Hepatocyte (in vitro differentiated cells): ENCODE measurements around the gene PDLIM5. TPM values are rescaled to one million over a fixed set of nuclear protein-coding genes. Genes with fewer than 3 reads are reported as not detected.

Experiments used
- DNase-seq: peaks from one replicate; pipeline ENCODE4 v3.0.0-alpha.2; 2016; ENCODE audit warnings: low spot score
- H2AFZ ChIP-seq: fragments of 200-600 bp; sonication (generic); 2 replicates; pipeline ENCODE4 v1.6.0; 2016; ENCODE audit warnings: antibody characterized with exemption, mild to moderate bottlenecking
- H3K27ac ChIP-seq: fragments of 200-600 bp; sonication (generic); 2 replicates; pipeline ENCODE4 v1.5.1; 2016; ENCODE audit warnings: mild to moderate bottlenecking
- H3K27me3 ChIP-seq: fragments of 200-600 bp; sonication (generic); 2 replicates; pipeline ENCODE4 v1.6.1; 2016
- H3K36me3 ChIP-seq: fragments of 200-600 bp; sonication (generic); replicated peaks from 2 replicates; pipeline ENCODE4 v1.5.1; 2016; ENCODE audit warnings: low read depth; ENCODE audit not compliant: insufficient read depth
- H3K4me1 ChIP-seq: fragments of 200-600 bp; sonication (generic); 2 replicates; pipeline ENCODE4 v1.5.1; 2016; ENCODE audit warnings: mild to moderate bottlenecking, moderate library complexity; ENCODE audit not compliant: insufficient read depth
- H3K4me2 ChIP-seq: fragments of 200-600 bp; sonication (generic); 2 replicates; pipeline ENCODE4 v1.6.0; 2016
- H3K4me3 ChIP-seq: fragments of 200-600 bp; sonication (generic); 2 replicates; pipeline ENCODE4 v1.5.1; 2016; ENCODE audit warnings: mild to moderate bottlenecking
- H3K79me2 ChIP-seq: fragments of 200-600 bp; sonication (generic); 2 replicates; pipeline ENCODE4 v1.6.0; 2017; ENCODE audit warnings: mild to moderate bottlenecking
- H3K9me2 ChIP-seq: fragments of 200-600 bp; sonication (generic); replicated peaks from 2 replicates; pipeline ENCODE4 v1.6.0; 2017; ENCODE audit warnings: mild to moderate bottlenecking; ENCODE audit not compliant: insufficient read depth
- H3K9me3 ChIP-seq: fragments of 200-600 bp; sonication (generic); 2 replicates; pipeline ENCODE4 v1.5.1; 2016; ENCODE audit warnings: low read depth, mild to moderate bottlenecking
- H4K20me1 ChIP-seq: fragments of 200-600 bp; sonication (generic); 2 replicates; pipeline ENCODE4 v1.6.0; 2016; ENCODE audit warnings: mild to moderate bottlenecking; ENCODE audit not compliant: insufficient read depth, poor library complexity, severe bottlenecking
- EZH2 ChIP-seq: fragments of 200-600 bp; sonication (generic); IDR thresholded peaks from 2 replicates; pipeline ENCODE4 v1.6.1; 2016; ENCODE audit warnings: antibody characterized with exemption, mild to moderate bottlenecking, borderline replicate concordance
- EZH2phosphoT487 ChIP-seq: fragments of 200-600 bp; sonication (generic); IDR thresholded peaks from one replicate; pipeline ENCODE4 v1.6.1; 2018; ENCODE audit warnings: antibody characterized with exemption, mild to moderate bottlenecking, low read depth, moderate library complexity; ENCODE audit not compliant: unreplicated experiment, severe bottlenecking
- WGBS: methylation state at CpG from one replicate; pipeline ENCODE4 v1.1.6; 2016; ENCODE audit warnings: low lambda C conversion rate; ENCODE audit errors: missing lambda C conversion rate; 5-methylcytosine and 5-hydroxymethylcytosine counted together
- polyA plus RNA-seq: library from polyadenylated mRNA; unstranded; fragments of >200 nt; fragmentation: Nextera tagmentation; extraction: Ambion mirVana; gene quantifications from 2 replicates; pipeline ENCODE4 v1.2.1, GENCODE V29; 2016
- total RNA-seq: library from RNA; depleted of rRNA; stranded (reverse); fragments of >200 nt; gene quantifications from 2 replicates; pipeline ENCODE4 v1.2.3, GENCODE V29; 2014
- TF ChIP-seq, protein P1 (sequence below): fragments of 200-600 bp; sonication (generic); IDR thresholded peaks from 2 replicates; pipeline ENCODE4 v1.5.1; 2016; ENCODE audit warnings: antibody characterized with exemption, mild to moderate bottlenecking; ENCODE audit not compliant: poor library complexity

The PDLIM5 gene
- total and polyA plus RNA-seq, 2 experiments from 2014 or later, result 97.1 to 121 TPM

DNA sequence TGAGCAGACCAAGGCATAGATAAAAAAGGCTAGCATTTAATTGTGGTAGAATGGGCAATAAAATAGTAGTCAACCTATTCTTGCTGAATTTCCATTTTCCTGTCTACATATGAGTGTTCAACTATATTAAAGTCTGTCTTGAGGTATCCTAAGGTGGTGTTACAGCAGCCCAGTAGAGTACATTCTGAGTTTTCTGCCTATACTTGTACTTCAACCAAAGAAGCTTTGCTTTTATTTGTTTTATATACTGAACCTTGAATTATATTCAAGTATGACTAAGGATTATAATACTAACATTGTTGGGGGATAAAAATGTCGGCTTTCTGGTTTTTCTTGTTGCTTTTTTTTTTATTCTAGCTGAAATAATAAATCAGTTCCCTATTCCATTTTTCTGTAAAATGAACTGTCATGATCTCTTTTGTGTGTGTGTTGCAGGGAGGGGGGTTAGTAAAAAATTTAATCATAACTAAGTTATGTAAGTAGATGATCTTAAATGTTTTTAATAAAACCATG, 106.7 kb downstream of the PDLIM5 start:
- H4K20me1 ChIP-seq, result no peaks in the 10 kb centered on the region
- DNase-seq, result no peak
- no peaks in the 10 kb centered on the region for H3K27me3 ChIP-seq
- H3K79me2 ChIP-seq, result peaks cover 33% of the 10 kb centered on the region
- no peaks in the 10 kb centered on the region for H3K9me3 ChIP-seq
- no peaks in the 10 kb centered on the region for H3K36me3 ChIP-seq
- no peak overlapping the region for H3K4me2 ChIP-seq
- H3K9me2 ChIP-seq, result no peaks in the 10 kb centered on the region
- H3K4me3 ChIP-seq, result no peak overlapping the region
- no peak for TF ChIP-seq EZH2phosphoT487
- TF ChIP-seq, protein P1, sequence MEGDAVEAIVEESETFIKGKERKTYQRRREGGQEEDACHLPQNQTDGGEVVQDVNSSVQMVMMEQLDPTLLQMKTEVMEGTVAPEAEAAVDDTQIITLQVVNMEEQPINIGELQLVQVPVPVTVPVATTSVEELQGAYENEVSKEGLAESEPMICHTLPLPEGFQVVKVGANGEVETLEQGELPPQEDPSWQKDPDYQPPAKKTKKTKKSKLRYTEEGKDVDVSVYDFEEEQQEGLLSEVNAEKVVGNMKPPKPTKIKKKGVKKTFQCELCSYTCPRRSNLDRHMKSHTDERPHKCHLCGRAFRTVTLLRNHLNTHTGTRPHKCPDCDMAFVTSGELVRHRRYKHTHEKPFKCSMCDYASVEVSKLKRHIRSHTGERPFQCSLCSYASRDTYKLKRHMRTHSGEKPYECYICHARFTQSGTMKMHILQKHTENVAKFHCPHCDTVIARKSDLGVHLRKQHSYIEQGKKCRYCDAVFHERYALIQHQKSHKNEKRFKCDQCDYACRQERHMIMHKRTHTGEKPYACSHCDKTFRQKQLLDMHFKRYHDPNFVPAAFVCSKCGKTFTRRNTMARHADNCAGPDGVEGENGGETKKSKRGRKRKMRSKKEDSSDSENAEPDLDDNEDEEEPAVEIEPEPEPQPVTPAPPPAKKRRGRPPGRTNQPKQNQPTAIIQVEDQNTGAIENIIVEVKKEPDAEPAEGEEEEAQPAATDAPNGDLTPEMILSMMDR, result no peak
- H2AFZ ChIP-seq, result no peak overlapping the region
- H3K27ac ChIP-seq, result no peak overlapping the region
- H3K4me1 ChIP-seq, result no peaks in the 10 kb centered on the region
- WGBS, result 94% methylated on average over 1 of the region's 1 CpG

DNA sequence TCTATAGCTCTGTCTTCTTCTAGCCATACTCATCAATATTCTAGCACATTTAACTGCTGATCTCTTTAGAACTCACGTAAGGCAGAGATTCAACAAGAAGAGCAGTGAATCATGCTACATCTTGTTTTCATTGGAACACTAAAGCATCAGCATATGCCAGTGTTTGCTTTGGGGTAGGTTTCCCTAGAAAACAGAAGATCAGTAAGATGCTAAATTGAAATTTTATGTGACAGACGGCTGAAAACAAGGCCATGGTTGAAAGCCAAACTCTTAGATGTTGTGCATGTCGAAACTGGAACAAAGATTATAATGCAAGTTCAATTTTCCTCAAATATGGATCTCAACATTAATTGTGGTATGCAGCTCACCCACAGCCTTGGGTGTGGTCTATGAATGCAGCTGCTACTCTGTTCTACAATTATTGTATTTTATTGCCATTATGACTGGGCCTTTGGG, 107.6 kb downstream of the PDLIM5 start:
- H2AFZ ChIP-seq, result no peak overlapping the region
- no peak overlapping the region for H3K4me2 ChIP-seq
- H3K27me3 ChIP-seq, result no peaks in the 10 kb centered on the region
- H3K36me3 ChIP-seq, result no peaks in the 10 kb centered on the region
- peaks cover 33% of the 10 kb centered on the region for H3K79me2 ChIP-seq
- TF ChIP-seq EZH2, result no peak
- TF ChIP-seq EZH2phosphoT487, result no peak
- TF ChIP-seq, protein P1, result no peak
- H4K20me1 ChIP-seq, result no peaks in the 10 kb centered on the region
- no peaks in the 10 kb centered on the region for H3K9me3 ChIP-seq
- peaks cover 4% of the 10 kb centered on the region for H3K4me1 ChIP-seq
- no peak overlapping the region for H3K27ac ChIP-seq
- no peak for DNase-seq
- 75% methylated on average over 3 of the region's 3 CpGs for WGBS
- H3K4me3 ChIP-seq, result no peak overlapping the region
- H3K9me2 ChIP-seq, result no peaks in the 10 kb centered on the region

DNA sequence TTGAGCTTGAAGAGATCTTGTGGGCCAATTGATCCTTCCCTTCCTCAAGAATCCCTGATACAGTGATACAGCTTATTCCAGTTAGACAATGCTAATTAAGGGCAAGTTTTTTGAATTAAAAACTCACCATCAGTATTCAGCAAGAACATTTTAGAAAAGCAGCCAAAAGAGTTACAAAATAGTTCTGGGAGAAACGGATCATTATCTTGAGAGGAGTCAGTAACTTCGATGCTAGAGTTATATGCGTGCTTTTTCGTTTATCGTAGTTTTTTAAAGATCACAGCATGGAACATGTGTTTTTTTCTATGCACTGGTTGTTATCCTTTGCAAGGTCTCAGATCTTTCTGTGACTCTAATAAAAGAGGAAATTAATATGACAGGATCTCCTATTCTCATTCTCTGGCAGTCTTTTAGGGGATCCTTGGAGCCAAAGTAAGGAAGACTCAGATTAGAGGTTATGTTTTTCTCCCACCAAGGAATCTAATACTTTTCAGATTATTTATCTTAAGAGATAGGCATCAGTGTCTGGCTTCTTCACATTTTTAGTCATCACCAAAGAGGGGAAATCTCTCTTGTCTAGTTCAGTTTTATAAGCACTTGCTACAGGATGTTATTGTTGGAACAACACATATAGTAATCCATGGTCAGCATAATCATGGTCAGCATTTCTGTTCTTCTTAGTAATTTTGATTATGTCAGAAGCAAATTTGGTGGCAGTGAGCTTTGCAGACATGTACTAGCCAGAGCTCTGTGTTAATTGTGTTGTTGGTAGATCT, 109.7 kb downstream of the PDLIM5 start:
- Histone ChIP-seq H3K27ac (no peak overlapping the region), H3K79me2 (peaks cover 37% of the 10 kb centered on the region), H3K4me3 (no peak overlapping the region), H3K4me2 (no peak overlapping the region), H3K27me3 (no peaks in the 10 kb centered on the region), H3K9me3 (no peaks in the 10 kb centered on the region), H4K20me1 (no peaks in the 10 kb centered on the region), H3K9me2 (no peaks in the 10 kb centered on the region), H2AFZ (no peak overlapping the region), H3K4me1 (peaks cover 4% of the 10 kb centered on the region), H3K36me3 (no peaks in the 10 kb centered on the region)
- 80% methylated on average over 5 of the region's 5 CpGs for WGBS
- DNase-seq, result no peak
- TF ChIP-seq EZH2 (no peak), EZH2phosphoT487 (no peak)

DNA sequence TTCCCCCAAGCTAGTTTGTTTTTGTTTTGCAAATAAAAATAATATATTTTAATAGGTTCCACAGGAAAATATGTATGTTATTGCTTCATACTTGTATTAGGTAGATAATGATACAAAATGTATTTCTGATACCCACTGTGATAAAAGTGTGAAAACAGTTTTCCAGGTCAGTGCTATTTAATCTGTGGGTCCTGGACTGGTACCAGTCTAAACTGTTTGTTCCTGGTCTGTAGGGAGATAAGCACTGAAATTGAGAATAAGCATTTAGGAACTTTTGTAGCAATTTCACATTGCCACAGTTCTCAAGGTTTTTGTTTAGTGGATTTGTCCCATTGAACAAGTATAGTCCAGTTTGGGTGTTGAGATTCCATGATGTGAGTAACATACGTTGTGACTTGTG, 110.5 kb downstream of the PDLIM5 start:
- no peaks in the 10 kb centered on the region for H3K9me3 ChIP-seq
- H2AFZ ChIP-seq, result no peak overlapping the region
- peaks cover 39% of the 10 kb centered on the region for H3K79me2 ChIP-seq
- H3K27me3 ChIP-seq, result no peaks in the 10 kb centered on the region
- H3K4me3 ChIP-seq, result no peak overlapping the region
- no peaks in the 10 kb centered on the region for H3K36me3 ChIP-seq
- H3K4me1 ChIP-seq, result peaks cover 4% of the 10 kb centered on the region
- TF ChIP-seq EZH2phosphoT487 (no peak), EZH2 (no peak)
- TF ChIP-seq, protein P1, result no peak
- no peaks in the 10 kb centered on the region for H4K20me1 ChIP-seq
- DNase-seq, result no peak
- H3K4me2 ChIP-seq, result no peak overlapping the region
- no peak overlapping the region for H3K27ac ChIP-seq
- 87% methylated on average over 1 of the region's 1 CpG for WGBS
- no peaks in the 10 kb centered on the region for H3K9me2 ChIP-seq
